GM12873 (cell line): ENCODE results near the gene CLVS2.

Experiments
- TF ChIP-seq, protein P1 (sequence below): IDR thresholded peaks from 2 replicates; pipeline ENCODE4 v1.5.1; 2012; ENCODE audit warnings: low read depth, mild to moderate bottlenecking, moderate library complexity, low read length, control low read depth; ENCODE audit not compliant: insufficient read depth; ENCODE audit errors: missing control alignments

CLVS2 gene

DNA sequence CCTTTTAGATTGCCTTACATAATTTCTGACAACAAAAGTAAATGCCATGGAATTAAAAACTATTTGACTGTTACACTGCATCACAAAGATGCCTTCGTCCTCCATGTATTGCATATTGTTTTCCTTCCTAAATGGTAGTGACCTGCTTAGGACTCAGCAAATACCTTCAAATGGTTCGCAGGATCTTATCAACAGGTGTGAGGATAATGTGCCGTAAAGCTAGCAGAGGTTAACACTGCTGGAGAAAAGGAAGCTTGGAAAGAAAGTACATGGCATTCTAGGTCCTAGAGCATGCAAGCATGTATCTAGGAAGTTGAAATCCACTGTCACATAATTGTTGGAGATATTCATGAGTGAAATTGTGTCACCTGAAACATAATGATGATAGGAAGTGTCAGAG is 5.5 kb downstream of the CLVS2 start:
- TF ChIP-seq, protein P1, sequence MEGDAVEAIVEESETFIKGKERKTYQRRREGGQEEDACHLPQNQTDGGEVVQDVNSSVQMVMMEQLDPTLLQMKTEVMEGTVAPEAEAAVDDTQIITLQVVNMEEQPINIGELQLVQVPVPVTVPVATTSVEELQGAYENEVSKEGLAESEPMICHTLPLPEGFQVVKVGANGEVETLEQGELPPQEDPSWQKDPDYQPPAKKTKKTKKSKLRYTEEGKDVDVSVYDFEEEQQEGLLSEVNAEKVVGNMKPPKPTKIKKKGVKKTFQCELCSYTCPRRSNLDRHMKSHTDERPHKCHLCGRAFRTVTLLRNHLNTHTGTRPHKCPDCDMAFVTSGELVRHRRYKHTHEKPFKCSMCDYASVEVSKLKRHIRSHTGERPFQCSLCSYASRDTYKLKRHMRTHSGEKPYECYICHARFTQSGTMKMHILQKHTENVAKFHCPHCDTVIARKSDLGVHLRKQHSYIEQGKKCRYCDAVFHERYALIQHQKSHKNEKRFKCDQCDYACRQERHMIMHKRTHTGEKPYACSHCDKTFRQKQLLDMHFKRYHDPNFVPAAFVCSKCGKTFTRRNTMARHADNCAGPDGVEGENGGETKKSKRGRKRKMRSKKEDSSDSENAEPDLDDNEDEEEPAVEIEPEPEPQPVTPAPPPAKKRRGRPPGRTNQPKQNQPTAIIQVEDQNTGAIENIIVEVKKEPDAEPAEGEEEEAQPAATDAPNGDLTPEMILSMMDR, result no peak

DNA sequence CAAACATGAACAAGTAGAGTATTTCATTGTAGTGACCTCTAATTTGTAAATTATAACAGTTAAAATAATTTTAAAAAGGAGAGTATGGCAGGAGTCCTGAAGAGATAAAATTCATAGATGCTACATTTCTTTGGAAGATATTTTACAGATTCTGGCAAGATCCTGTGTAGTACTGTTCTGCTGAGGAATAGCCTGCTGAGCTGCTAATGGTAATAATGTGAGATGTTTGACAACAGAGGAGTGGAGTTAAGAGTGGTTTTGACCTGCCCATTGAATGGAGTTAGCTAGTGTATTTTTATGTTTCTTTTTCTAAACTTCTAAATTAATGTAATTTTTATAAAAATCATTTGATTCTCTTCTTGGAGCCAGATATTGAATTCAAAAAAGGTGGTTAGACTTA is 11.8 kb downstream of the CLVS2 start:
- TF ChIP-seq, protein P1, result no peak

DNA sequence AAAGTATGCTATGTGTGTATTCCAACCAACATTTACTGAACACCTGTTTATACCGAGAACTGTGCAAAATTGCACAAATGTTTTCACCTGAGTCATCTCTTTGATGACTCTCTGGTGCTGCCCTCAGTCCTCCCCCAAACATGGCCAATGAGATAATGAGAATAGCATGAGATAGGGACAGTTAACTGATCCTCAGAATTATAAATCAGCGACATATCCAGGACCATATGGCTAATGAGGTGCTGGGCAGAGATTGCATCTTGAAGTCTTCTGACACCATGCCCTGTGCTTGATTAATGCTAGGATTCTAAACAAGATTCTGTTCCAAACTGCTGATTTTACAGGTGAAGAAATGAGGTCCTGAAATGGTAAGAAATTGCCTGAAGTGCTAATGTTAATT is 13.0 kb downstream of the CLVS2 start:
- TF ChIP-seq, protein P1, result no peak

DNA sequence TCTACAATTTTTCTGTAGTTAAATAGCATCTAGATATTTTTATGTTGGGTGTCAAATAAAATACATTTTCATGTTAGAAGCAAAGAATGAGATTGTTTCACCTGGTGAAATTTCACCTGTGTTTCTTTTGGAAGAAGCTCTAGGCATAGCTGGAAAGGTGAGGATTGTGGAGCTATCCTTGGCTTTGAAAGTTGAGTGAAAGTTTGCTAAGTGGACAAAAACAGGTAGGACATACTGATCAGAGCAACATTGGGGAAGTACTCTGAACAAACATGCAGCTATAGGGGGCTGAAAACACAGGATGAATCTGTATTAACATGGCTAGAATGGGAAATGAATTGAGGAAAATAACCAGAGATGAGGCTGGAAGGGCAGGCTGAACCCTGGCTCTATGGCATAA is 18.8 kb downstream of the CLVS2 start:
- TF ChIP-seq, protein P1, result no peak

DNA sequence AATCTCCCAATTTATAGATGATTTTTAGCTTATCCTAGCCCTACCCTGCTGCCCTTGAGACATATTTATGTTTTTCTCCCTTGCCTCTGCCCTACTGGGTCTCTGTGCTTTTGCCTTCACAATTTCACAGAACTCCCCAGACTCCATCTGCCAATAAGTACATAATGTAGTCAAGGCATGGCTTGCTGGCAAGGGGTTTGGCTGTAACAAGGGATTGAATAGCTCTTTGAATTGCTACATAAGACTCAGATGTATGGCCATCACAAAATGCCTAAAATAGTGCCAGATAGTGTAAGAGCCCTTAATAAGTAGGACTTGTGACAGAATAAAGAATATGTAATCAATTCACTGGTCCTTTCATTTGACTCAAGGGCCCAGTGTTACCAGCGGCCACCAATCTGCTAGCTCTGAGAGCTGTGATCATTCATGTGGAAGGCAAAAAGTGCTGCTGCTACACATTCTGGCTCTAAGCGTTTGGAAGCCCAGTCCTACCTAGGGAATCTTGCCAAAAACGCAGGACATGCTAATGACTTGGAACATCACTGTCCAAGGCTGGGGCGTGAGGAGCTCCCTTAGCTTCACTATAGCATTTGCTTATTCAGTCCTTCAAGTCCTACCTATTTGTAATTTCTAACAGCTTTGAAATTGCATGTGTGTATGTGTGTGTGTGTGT is 20.5 kb downstream of the CLVS2 start:
- TF ChIP-seq, protein P1, result no peak

DNA sequence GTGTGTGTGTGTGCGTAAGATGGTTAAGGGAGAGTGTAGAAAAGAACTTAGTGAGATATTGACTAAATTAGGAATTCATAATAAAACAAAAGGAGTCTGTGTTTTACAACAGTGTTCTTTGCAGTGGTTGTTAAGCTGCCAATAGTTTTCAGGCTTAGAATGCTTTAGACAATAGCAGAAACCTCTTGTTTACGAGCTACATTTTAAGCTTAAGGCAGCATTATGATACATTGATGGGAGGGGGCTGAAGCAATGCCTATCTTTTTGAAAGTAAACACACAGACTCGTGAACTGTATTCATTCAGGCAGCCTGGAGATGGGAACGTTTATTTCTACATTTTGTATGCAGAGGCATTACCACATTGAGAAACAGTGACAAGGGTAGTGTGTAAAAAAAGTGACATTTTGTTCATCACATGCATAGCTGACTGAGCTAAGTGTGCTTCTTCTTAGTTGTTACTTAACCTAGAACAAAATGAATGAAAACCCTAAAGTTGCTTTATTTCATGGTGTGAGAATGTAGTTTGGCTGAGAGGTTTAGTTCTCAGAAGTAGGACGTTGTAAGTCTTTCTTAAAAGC is 21.2 kb downstream of the CLVS2 start:
- TF ChIP-seq, protein P1, result no peak

DNA sequence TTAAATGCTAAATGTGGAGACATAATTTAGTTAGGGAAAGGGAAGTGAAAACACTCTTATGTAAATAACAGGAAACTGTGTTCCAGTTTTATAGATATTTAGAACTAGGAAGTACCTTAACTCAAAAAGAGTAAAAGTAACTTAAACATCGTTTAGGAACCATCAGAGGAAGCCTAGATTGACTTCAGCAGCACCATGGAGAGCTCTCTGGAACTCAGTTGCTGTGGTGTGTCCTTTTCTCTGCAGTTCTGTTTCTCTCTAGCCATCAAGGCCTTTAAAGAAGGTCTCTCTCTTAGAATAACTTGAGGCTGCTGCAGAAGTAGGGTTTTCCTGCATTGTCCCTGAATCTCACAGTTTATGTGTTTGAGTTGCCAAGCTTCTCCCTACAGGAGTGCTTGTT is 26.9 kb downstream of the CLVS2 start:
- TF ChIP-seq, protein P1, result no peak

DNA sequence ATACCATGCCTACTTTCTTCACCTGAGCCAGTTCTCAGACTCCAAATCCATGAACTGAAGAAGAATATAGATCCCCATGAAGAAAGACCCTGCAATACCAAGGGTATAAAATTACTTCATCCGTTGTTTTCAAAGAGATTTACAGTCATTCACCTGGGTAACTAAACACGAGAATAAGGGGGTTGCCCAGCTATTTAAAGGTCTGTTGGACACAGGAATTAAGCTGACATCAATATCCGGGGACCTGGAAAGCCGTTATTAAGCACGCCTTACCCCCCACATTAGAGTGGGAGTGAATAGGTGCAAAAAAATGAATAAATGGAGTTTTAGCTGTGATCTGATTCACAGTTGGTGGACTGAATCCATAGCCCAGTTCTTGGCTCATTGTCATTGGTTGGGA is 28.9 kb downstream of the CLVS2 start:
- TF ChIP-seq, protein P1, result no peak
